LHCN-M2 (cell line): Measurements from ENCODE around the gene GFI1B. TPM values are rescaled to one million over a fixed set of nuclear protein-coding genes. Genes with fewer than 3 reads are reported as not detected.
"Not testable (repeated sequence)": the region's sequence is repeated elsewhere in the genome, so short reads cannot be mapped to it uniquely, and the experiment has no call there.

Source experiments
- DNase-seq: peaks from one replicate; pipeline ENCODE4 v3.0.0-alpha.2; 2012; ENCODE audit warnings: low read depth
- total RNA-seq: library from RNA; depleted of rRNA; stranded (reverse); fragments of >200 nt; gene quantifications from 2 replicates; pipeline ENCODE4 v1.2.3, GENCODE V29; 2014

GFI1B gene
- total RNA-seq, 1 experiment from 2014 or later, result 0.06 TPM

GRCh38 chr9:132967908-132968307 lies 10.6 kb upstream of the GFI1B start:
- not testable (repeated sequence) for DNase-seq

GRCh38 chr9:132969783-132970182 lies 8.7 kb upstream of the GFI1B start:
- no peak for DNase-seq

GRCh38 chr9:132970324-132971062 lies 8.0 kb upstream of the GFI1B start:
- DNase-seq, result no peak

GRCh38 chr9:132973166-132973565 lies 5.3 kb upstream of the GFI1B start:
- DNase-seq, result no peak

GRCh38 chr9:132973713-132974112 lies 4.8 kb upstream of the GFI1B start:
- DNase-seq, result peak; percentile 55

GRCh38 chr9:132975961-132976360 lies 2.5 kb upstream of the GFI1B start:
- DNase-seq, result no peak

GRCh38 chr9:132976571-132976970 lies 1.9 kb upstream of the GFI1B start:
- DNase-seq, result no peak

GRCh38 chr9:132978112-132978450 lies 413 bp upstream of the GFI1B start:
- no peak for DNase-seq

GRCh38 chr9:132980157-132980556 lies 1.7 kb downstream of the GFI1B start:
- no peak for DNase-seq

- no peak for DNase-seq
These were observed 4.0 kb downstream of the GFI1B start for GRCh38 chr9:132982458-132982857.

GRCh38 chr9:132983491-132984201 lies 5.2 kb downstream of the GFI1B start:
- no peak for DNase-seq

GRCh38 chr9:132984202-132985070 lies 5.9 kb downstream of the GFI1B start:
- no peak for DNase-seq

GRCh38 chr9:132985071-132985350 lies 6.5 kb downstream of the GFI1B start:
- DNase-seq, result no peak

- no peak for DNase-seq
These were observed 7.0 kb downstream of the GFI1B start for GRCh38 chr9:132985489-132985888.

GRCh38 chr9:132986114-132986513 lies 7.6 kb downstream of the GFI1B start:
- no peak for DNase-seq

GRCh38 chr9:132986640-132987620 lies 8.4 kb downstream of the GFI1B start:
- no peak for DNase-seq

GRCh38 chr9:132988244-132989013 lies 9.9 kb downstream of the GFI1B start:
- no peak for DNase-seq

GRCh38 chr9:132989014-132989310 lies 10.5 kb downstream of the GFI1B start:
- DNase-seq, result no peak

- DNase-seq, result no peak
These were observed 11.0 kb downstream of the GFI1B start for GRCh38 chr9:132989414-132989996.

- DNase-seq, result peak; percentile 45
These were observed 11.6 kb downstream of the GFI1B start for GRCh38 chr9:132989998-132990557.
